Endothelial cell (in vitro differentiated cells): ENCODE results near the gene GDI2. TPM values are rescaled to one million over a fixed set of nuclear protein-coding genes. Genes with fewer than 3 reads are reported as not detected.

Experiments
- DNase-seq: peaks from one replicate; pipeline ENCODE4 v3.0.0; 2021; ENCODE audit warnings: low spot score
- H3K27ac Mint-ChIP-seq: one replicate; pipeline ENCODE4 v1.8.0; 2021; ENCODE audit warnings: mixed read lengths, inconsistent platforms; ENCODE audit not compliant: unreplicated experiment
- H3K27me3 Mint-ChIP-seq: one replicate; pipeline ENCODE4 v1.8.0; 2021; ENCODE audit warnings: mild to moderate bottlenecking, moderate library complexity, mixed read lengths, inconsistent platforms; ENCODE audit not compliant: unreplicated experiment
- H3K36me3 Mint-ChIP-seq: one replicate; pipeline ENCODE4 v1.8.0; 2021; ENCODE audit warnings: mild to moderate bottlenecking, low read depth, mixed read lengths, inconsistent platforms; ENCODE audit not compliant: unreplicated experiment
- H3K4me1 Mint-ChIP-seq: one replicate; pipeline ENCODE4 v1.8.0; 2021; ENCODE audit warnings: mild to moderate bottlenecking, mixed read lengths, inconsistent platforms; ENCODE audit not compliant: unreplicated experiment
- H3K4me3 Mint-ChIP-seq: one replicate; pipeline ENCODE4 v1.8.0; 2021; ENCODE audit warnings: mild to moderate bottlenecking, mixed read lengths, inconsistent platforms; ENCODE audit not compliant: unreplicated experiment
- H3K9me3 Mint-ChIP-seq: one replicate; pipeline ENCODE4 v1.8.0; 2021; ENCODE audit warnings: mixed read lengths, inconsistent platforms; ENCODE audit not compliant: unreplicated experiment
- total RNA-seq: library from RNA; stranded (reverse); fragmentation: NEBNext Ultra II Directional; extraction: Animal tissue kit (Norgen Biotek cat#: 25700); gene quantifications from one replicate; pipeline ENCODE4 v1.2.1, GENCODE V29; 2021; ENCODE audit not compliant: unreplicated experiment
- TF ChIP-seq, protein P1 (sequence below): fragments of 200-600 bp; sonication (generic); IDR thresholded peaks from one replicate; pipeline ENCODE4 v1.5.0; 2021; ENCODE audit warnings: antibody characterized with exemption; ENCODE audit not compliant: unreplicated experiment

Gene GDI2
- total RNA-seq, 1 donor from 2014 or later, result 320 TPM

DNA sequence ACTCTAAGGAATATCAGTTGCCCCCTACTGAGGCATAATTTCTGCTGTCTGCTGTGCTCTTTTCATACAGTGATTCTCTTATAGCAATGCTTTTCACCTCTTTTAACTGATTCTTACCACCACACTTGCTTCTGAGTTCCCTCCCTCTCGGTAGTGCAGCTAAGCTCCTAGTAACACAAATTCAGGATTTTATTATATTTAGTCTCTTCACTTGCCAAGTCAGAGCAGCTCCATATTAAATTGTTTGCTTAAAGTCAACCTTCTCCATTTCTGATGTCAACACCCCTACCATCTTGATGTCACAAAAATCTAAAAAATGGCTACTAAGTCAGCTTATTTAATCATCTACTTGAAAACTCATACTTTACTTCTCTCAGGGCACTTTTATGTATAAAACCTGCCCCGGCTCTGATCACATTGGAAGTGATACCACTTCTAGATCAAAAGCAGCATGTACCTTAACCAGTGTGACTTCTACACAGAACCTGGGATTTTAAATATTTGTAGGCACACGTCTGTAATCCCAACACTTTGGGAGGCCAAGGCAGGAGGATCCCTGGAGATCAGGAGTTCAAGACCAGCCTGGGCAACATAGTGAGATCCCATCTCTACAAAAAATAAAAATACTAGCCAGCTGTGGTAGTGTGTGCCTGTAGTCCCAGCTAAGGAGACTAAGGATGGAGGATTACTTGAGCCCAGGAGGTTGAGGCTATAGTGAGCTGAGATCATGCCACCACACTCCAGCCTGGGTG lies 55.3 kb downstream of the GDI2 start:
- Mint-ChIP-seq H3K4me3 (no peak overlapping the region), H3K27ac (no peak overlapping the region), H3K27me3 (peaks cover 2% of the 10 kb centered on the region), H3K36me3 (peaks cover 42% of the 10 kb centered on the region), H3K9me3 (no peaks in the 10 kb centered on the region), H3K4me1 (no peaks in the 10 kb centered on the region)
- TF ChIP-seq, protein P1, sequence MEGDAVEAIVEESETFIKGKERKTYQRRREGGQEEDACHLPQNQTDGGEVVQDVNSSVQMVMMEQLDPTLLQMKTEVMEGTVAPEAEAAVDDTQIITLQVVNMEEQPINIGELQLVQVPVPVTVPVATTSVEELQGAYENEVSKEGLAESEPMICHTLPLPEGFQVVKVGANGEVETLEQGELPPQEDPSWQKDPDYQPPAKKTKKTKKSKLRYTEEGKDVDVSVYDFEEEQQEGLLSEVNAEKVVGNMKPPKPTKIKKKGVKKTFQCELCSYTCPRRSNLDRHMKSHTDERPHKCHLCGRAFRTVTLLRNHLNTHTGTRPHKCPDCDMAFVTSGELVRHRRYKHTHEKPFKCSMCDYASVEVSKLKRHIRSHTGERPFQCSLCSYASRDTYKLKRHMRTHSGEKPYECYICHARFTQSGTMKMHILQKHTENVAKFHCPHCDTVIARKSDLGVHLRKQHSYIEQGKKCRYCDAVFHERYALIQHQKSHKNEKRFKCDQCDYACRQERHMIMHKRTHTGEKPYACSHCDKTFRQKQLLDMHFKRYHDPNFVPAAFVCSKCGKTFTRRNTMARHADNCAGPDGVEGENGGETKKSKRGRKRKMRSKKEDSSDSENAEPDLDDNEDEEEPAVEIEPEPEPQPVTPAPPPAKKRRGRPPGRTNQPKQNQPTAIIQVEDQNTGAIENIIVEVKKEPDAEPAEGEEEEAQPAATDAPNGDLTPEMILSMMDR, result no peak
- DNase-seq, result no peak

- Mint-ChIP-seq H3K36me3 (peaks cover 17% of the 10 kb centered on the region), H3K4me1 (peaks cover 25% of the 10 kb centered on the region), H3K4me3 (no peak overlapping the region)
These were observed 60.8 kb downstream of the GDI2 start for GRCh38 chr10:5752301-5752871.

DNA sequence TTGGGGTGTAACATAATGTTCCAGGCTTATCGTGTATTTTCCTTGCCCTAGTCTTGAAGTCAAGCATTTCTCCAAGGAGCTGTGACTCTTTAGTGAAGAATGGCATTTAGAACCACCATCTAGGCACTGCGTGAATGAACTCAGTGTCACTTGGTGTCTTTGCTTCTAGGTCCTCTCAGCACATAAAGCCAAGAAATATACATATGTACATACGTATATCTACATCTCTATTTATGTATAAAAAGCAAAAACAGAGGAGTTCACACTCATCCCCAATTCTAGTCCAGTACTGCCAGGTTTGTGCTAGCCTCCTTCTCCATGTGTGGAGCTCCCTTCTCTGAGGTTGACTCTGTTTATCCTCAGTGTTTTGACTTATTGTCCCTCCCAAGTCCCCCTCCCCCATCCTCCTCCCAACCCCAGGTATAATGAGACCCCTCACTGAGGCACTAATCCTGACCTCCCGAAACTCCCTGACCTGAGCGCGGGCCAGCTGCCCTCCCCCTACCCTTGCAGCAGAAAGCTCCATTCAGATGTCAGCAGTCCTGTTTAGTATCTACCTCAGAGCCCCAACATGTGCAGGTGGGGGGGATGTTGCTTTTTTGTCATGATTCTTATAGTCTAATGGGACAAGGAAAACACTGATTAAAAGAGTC lies 61.5 kb downstream of the GDI2 start:
- peaks cover 32% of the 10 kb centered on the region for H3K4me1 Mint-ChIP-seq
- no peak for DNase-seq
- H3K36me3 Mint-ChIP-seq, result peaks cover 19% of the 10 kb centered on the region
- H3K27me3 Mint-ChIP-seq, result no peaks in the 10 kb centered on the region
- no peaks in the 10 kb centered on the region for H3K9me3 Mint-ChIP-seq
- no peak overlapping the region for H3K4me3 Mint-ChIP-seq
- TF ChIP-seq, protein P1, result no peak
- H3K27ac Mint-ChIP-seq, result no peak overlapping the region

More at GRCh38 chr10:5752301-5752871, 60.8 kb downstream of the GDI2 start:
- Mint-ChIP-seq H3K27ac (no peak overlapping the region), H3K27me3 (no peaks in the 10 kb centered on the region), H3K9me3 (no peaks in the 10 kb centered on the region)
- no peak for DNase-seq
- TF ChIP-seq, protein P1, result no peak

- no peaks in the 10 kb centered on the region for H3K27me3 Mint-ChIP-seq
- H3K9me3 Mint-ChIP-seq, result no peaks in the 10 kb centered on the region
- peak overlapping the region; percentile 83 for H3K27ac Mint-ChIP-seq
- H3K36me3 Mint-ChIP-seq, result peaks cover 16% of the 10 kb centered on the region
- H3K4me3 Mint-ChIP-seq, result no peak overlapping the region
- H3K4me1 Mint-ChIP-seq, result peaks cover 39% of the 10 kb centered on the region
- TF ChIP-seq, protein P1, result no peak
- DNase-seq, result no peak
These were observed 64.8 kb downstream of the GDI2 start for GRCh38 chr10:5748394-5748803.

DNA sequence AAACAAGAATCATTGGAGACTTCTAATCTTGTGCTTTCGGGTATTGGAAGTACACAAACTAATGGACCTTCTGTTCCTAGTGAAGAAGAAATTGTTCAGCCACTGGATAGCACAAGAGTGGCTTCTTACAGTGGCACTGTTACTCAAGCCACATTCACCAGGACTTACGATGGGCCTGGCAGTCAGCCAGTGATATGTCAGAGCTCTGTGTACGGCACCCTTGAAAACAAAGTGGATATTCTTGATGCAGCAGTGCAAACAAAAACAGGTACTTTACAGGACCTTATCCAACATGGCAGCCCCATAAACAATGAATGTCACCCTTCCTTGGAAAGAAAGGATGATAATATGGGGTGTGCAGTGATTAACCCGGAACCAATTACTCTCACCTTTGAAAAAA lies 67.0 kb downstream of the GDI2 start:
- H3K36me3 Mint-ChIP-seq, result peaks cover 11% of the 10 kb centered on the region
- H3K4me3 Mint-ChIP-seq, result no peak overlapping the region
- DNase-seq, result no peak
- no peaks in the 10 kb centered on the region for H3K9me3 Mint-ChIP-seq
- TF ChIP-seq, protein P1, result no peak
- no peaks in the 10 kb centered on the region for H3K27me3 Mint-ChIP-seq
- peaks cover 39% of the 10 kb centered on the region for H3K4me1 Mint-ChIP-seq
- H3K27ac Mint-ChIP-seq, result peak overlapping the region; percentile 89
